Astrocyte of the cerebellum (primary cell): ENCODE measurements around the gene UBAC2.
"Not testable (repeated sequence)": the region's sequence is repeated elsewhere in the genome, so short reads cannot be mapped to it uniquely, and the experiment has no call there.

ENCODE experiments used
- DNase-seq: peaks from one replicate; pipeline ENCODE4 v3.0.0-alpha.2; 2011; ENCODE audit warnings: low read depth
- H3K4me3 ChIP-seq: 2 replicates; pipeline ENCODE4 v1.5.1; 2011; ENCODE audit warnings: mild to moderate bottlenecking, low read depth, low read length, moderate library complexity
- CTCF ChIP-seq: IDR thresholded peaks from 2 replicates; pipeline ENCODE4 v1.5.1; 2012; ENCODE audit warnings: low read length, low read depth, moderate library complexity, mild to moderate bottlenecking; ENCODE audit errors: missing control alignments
- in situ Hi-C: cut with HindIII; loops from 2 replicates; pipeline ENCODE4 v1.10.0; 2017; ENCODE audit warnings: low sequenced_read_pairs

The UBAC2 gene

GRCh38 chr13:99386495-99386894, 185.8 kb downstream of the UBAC2 start:
- no peak overlapping the region for H3K4me3 ChIP-seq
- no peak for DNase-seq
- TF ChIP-seq CTCF, result no peak
- in situ Hi-C loops, result no loop called here

GRCh38 chr13:99386911-99387788, 186.5 kb downstream of the UBAC2 start:
- peak; percentile 48 for TF ChIP-seq CTCF
- H3K4me3 ChIP-seq, result no peak overlapping the region
- in situ Hi-C loops, result no loop called here
- DNase-seq, result no peak

GRCh38 chr13:99388334-99388923, 187.8 kb downstream of the UBAC2 start:
- in situ Hi-C loops, result no loop called here
- no peak for DNase-seq
- TF ChIP-seq CTCF, result no peak

GRCh38 chr13:99389094-99389493, 188.4 kb downstream of the UBAC2 start:
- in situ Hi-C loops, DNase-seq, H3K4me3 ChIP-seq: not testable (repeated sequence)

More at GRCh38 chr13:99388334-99388923, 187.8 kb downstream of the UBAC2 start:
- H3K4me3 ChIP-seq, result no peak overlapping the region

- H3K4me3 ChIP-seq, result no peak overlapping the region
- in situ Hi-C loops, result no loop called here
- TF ChIP-seq CTCF, result no peak
- no peak for DNase-seq
Measured at GRCh38 chr13:99389520-99390304, 189.1 kb downstream of the UBAC2 start.

- no peak for DNase-seq
- in situ Hi-C loops, result no loop called here
- TF ChIP-seq CTCF, result no peak
- H3K4me3 ChIP-seq, result no peak overlapping the region
Measured at GRCh38 chr13:99390601-99391000, 189.9 kb downstream of the UBAC2 start.
